NB4 (cell line): ENCODE results near the gene SCRN3.
"Not testable (repeated sequence)": the region's sequence is repeated elsewhere in the genome, so short reads cannot be mapped to it uniquely, and the experiment has no call there.

ENCODE experiments used
- POLR2A ChIP-seq: IDR thresholded peaks from 2 replicates; pipeline ENCODE4 v1.6.1; 2011; ENCODE audit warnings: mild to moderate bottlenecking; ENCODE audit not compliant: insufficient read length; ENCODE audit errors: extremely low read depth
- TF ChIP-seq, protein P1 (sequence below): IDR thresholded peaks from one replicate; pipeline ENCODE4 v1.5.1; 2012; ENCODE audit warnings: low read depth, low read length
- TF ChIP-seq, protein P2 (sequence below): IDR thresholded peaks from 2 replicates; pipeline ENCODE4 v1.6.1; 2011; ENCODE audit warnings: low read depth, low read length

DNA sequence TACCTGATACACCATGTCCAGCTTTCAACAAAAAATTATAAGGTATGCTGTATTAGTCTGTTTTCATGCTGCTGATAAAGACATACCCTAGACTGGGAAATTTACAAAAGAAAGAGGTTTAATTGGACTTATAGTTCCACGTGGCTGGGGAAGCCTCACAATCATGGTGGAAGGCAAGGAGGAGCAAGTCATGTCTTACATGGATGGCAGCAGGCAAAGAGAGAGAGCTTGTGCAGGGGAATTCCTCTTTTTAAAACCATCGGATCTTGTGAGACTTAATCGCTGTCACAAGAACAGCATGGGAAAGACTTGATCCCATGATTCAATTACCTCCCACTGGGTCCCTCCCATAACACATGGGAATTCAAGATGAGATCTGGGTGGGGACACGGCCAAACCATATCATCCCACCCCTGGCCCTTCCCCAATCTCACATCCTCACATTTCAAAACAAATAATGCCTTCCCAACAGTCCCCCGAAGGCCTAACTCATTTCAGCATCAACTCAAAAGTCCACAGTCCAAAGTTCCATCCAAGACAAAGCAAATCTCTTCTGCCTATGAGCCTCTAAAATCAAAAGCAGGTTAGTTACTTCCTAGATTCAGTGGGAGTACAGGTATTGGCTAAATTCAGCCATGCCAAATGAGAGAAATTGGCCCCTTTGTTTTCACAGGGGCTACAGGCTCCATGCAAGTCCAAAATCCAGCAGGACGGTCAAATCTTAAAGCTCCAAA is 31.9 kb upstream of the SCRN3 start:
- TF ChIP-seq, protein P1, sequence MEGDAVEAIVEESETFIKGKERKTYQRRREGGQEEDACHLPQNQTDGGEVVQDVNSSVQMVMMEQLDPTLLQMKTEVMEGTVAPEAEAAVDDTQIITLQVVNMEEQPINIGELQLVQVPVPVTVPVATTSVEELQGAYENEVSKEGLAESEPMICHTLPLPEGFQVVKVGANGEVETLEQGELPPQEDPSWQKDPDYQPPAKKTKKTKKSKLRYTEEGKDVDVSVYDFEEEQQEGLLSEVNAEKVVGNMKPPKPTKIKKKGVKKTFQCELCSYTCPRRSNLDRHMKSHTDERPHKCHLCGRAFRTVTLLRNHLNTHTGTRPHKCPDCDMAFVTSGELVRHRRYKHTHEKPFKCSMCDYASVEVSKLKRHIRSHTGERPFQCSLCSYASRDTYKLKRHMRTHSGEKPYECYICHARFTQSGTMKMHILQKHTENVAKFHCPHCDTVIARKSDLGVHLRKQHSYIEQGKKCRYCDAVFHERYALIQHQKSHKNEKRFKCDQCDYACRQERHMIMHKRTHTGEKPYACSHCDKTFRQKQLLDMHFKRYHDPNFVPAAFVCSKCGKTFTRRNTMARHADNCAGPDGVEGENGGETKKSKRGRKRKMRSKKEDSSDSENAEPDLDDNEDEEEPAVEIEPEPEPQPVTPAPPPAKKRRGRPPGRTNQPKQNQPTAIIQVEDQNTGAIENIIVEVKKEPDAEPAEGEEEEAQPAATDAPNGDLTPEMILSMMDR = not testable (repeated sequence)
- not testable (repeated sequence) for TF ChIP-seq POLR2A
- TF ChIP-seq, protein P2, sequence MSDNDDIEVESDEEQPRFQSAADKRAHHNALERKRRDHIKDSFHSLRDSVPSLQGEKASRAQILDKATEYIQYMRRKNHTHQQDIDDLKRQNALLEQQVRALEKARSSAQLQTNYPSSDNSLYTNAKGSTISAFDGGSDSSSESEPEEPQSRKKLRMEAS = not testable (repeated sequence)
